Superior temporal gyrus (tissue), 1 donor: Measurements from ENCODE around the gene DYNLL1.
"Not testable (repeated sequence)": the region's sequence is repeated elsewhere in the genome, so short reads cannot be mapped to it uniquely, and the experiment has no call there.

ENCODE experiments used
- DNase-seq: peaks from one replicate; pipeline ENCODE4 v3.0.0-alpha.2; 2016; ENCODE audit errors: extremely low spot score

The DYNLL1 gene

DNA sequence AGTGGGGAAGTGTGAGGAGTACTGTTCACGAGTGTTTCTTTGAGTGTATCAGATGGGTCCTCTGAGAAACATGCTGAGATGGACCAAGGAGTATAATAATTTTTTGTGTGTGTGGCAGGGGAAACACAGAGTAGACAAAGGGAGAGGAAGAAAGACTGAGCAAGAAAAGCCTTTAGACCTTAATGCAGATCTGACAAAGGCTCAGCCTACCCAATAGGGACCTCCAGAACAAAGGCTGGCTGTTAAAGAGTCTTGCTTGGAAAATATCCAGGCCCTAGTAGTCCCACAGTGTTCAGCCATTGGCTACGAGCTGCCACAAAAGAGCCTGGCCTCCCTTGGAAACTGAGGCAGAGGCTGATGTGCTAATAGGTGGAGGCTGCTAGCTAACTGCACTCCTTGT, 19.6 kb downstream of the DYNLL1 start:
- DNase-seq: peak; percentile 77

DNA sequence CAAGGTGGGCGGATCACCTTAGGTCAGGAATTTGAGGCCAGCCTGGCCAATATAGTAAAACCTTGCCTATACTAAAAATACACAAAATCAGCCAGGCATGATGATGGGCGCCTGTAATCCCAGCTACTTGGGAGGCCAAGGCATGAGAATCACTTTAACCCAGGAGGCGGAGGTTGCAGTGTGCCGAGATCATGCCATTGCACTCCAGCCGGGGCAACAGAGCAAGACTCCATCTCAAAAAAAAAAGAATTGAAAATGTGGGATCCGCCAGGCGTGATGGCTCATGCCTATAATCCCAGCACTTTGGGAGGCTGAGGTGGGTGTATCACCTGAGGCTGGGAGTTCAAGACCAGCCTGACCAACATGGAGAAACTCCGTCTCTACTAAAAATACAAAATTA, 23.4 kb downstream of the DYNLL1 start:
- not testable (repeated sequence) for DNase-seq

GRCh38 chr12:120522568-120522967, 26.7 kb downstream of the DYNLL1 start:
- DNase-seq: no peak

- DNase-seq: peak; percentile 96
Measured at GRCh38 chr12:120528861-120529525, 33.1 kb downstream of the DYNLL1 start, which contains the start of gene COQ5. COQ5 (minus strand) TSS chr12:120529158; CDS start chr12:120529141, 17 bp downstream.

- DNase-seq: peak; percentile 68
Measured at GRCh38 chr12:120529641-120530417, 33.9 kb downstream of the DYNLL1 start.

DNA sequence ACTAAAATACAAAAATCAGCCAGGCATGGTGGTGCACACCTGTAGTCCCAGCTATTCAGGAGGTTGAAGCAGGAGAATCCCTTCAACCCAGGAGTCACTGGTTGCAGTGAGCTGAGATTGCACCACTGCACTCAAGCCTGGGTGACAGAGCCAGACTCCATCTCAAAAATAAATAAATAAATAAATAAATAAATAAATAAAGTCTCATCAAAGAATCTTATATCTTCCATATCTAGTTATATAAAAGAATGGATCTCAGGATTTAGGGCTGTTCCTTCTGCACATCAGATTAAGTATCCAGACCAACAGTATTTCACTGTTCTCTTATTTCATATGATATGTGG, 34.5 kb downstream of the DYNLL1 start:
- not testable (repeated sequence) for DNase-seq

DNA sequence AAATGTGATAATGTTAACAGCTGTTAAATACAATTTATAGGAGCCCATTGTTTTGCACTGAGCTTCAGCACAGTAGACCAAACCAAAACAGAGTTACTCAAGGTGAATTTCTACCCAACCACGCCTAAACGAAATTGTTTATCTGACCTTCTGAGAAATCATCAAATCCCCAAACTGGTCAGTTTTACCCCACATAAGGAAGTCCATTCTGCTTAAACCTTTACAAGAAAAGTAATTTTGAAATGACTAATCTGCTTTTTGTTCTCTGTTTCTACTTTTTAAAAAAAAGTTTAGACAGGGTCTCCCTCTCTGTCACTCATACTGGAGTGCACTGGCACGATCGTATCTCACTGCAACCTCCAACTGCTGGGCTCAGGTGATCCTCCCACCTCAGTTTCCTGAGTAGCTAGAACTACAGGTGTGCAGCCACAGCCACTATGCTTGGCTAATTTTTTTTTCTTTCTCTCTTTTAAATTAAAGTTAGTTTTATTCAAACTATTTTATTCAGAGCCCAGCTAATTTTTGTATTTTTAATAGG, 36.9 kb downstream of the DYNLL1 start:
- DNase-seq: no peak

GRCh38 chr12:120534203-120534702, 38.3 kb downstream of the DYNLL1 start, which contains the start of gene RNF10:
RNF10 (plus strand) TSS chr12:120534356; CDS start chr12:120534812, 456 bp downstream.
- DNase-seq: peak; percentile 94

DNA sequence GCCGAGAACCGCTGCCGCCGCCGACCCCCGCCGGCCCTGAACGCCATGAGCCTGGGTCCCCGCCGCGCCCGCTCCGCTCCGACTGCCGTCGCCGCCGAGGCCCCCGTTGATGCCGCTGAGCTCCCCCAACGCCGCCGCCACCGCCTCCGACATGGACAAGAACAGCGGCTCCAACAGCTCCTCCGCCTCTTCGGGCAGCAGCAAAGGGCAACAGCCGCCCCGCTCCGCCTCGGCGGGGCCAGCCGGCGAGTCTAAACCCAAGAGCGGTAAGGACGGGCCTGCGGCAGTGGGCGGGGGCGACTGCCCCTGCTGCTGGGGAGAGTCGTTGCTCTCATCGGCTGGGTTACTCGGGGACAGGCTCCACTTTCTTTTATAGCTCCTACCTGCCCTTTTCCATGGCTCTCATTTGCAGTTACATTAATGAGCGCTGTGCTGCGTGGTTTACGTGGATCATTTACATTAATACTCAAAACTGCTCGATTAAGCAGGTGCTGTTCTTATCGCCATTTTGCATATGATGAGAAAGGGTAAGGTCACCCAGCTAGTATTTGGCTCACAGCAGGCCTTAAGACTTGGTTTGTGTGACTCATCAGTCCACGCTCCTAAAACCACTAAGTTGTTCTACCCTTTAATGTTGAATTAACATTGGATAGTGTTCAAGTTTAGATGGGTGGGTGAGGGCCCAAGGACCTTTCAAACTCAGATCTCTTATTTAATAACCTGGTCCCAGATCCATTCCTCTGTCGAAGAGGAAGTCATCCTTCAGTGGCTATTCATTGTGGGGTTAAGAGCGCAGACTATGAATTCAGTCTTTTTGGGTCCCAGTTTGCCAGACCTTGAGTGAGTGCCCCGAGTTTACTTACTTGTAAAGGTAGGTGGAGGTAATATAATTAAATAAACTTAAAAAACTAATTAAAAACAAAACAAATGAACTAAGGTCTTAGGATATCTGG, 39.1 kb downstream of the DYNLL1 start:
- DNase-seq: no peak

DNA sequence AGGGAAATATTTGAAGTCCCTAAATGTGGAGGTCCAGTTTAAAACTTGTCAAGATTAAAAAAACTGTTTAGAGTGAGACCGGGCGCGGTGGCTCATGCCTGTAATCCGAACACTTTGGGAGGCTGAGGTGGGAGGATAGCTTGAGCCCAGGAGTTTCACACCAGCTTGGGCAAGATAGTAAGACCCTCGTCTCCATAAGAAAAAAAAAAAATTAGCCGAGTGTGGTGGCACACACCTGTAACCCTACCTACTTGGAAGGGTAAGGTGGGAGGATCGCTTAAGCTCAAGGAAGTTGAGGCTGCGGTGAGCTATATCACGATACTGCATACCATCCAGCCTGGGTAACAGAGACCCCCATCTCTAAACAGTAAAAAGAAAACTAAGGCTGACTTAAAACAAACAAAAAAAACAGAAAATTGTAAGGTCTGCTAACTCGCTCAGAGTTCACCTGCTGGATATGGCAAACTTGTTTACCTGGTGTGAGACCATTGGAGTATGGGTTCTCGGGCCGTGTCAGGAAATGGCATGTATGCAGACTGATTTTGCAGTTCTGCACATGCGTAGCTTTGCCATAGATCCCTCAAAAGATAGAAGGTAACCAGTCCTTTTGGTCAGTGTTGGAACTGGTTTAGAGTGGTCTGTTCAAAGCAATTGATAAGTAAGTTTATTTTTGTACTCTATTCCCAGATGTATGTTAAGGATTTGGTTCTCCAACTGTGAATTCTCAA, 40.3 kb downstream of the DYNLL1 start:
- DNase-seq: no peak

- no peak for DNase-seq
Measured at GRCh38 chr12:120537856-120538220, 41.9 kb downstream of the DYNLL1 start.

- no peak for DNase-seq
Measured at GRCh38 chr12:120538281-120539156, 42.6 kb downstream of the DYNLL1 start.

GRCh38 chr12:120539303-120539702, 43.4 kb downstream of the DYNLL1 start:
- no peak for DNase-seq

DNA sequence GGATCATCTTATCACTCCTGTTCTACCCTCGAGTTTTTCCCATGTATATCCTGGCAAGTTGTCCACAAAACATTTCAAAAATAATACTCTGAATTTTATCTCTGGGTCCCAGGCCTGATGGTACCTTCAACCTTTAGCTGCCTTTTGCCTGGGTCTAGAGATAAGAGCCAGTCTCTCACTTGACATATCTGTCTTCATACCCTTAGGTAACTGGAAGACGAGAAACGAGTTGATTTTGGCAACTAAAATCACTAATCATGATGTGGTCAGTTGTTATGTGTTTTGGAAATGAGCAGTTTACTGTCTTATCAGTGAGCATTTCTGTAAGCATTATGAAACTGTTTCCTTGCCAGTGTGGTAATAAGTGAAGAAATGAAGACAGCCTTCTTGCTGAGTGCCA, 44.5 kb downstream of the DYNLL1 start:
- no peak for DNase-seq

DNA sequence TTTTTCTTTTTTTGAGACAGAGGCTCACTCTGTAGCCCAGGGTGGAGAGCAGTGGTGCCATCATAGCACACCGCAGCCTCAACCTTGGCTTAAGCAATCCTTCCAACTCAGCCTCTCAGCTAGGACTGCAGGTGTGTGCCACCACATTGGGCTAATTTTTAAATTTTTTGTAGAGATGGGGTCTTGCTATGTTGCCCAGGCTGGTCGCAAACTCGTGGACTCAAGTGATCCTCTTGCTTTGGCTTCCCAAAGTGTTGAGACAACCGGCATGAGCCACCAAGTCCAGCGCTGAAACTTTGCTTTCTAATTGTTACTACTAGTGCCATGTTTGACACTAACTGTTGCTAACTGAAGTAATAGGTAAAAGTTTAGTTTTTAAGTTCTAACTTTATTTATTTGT, 46.3 kb downstream of the DYNLL1 start:
- no peak for DNase-seq

- no peak for DNase-seq
Measured at GRCh38 chr12:120544691-120545090, 48.8 kb downstream of the DYNLL1 start.

GRCh38 chr12:120546050-120546386, 50.1 kb downstream of the DYNLL1 start:
- DNase-seq: no peak
